Adipocyte (in vitro differentiated cells): ENCODE data around the gene OR10AG1.

ENCODE experiments used
- DNase-seq: peaks from one replicate; pipeline ENCODE4 v3.0.0-alpha.2; 2015; ENCODE audit warnings: low read depth
- H3K27me3 ChIP-seq: replicated peaks from 2 replicates; pipeline ENCODE4 v1.7.0; 2013; ENCODE audit warnings: mild to moderate bottlenecking, low read length, moderate library complexity; ENCODE audit not compliant: control insufficient read depth, insufficient read depth
- H3K36me3 ChIP-seq: 2 replicates; pipeline ENCODE4 v1.7.0; 2013; ENCODE audit warnings: low read length, mild to moderate bottlenecking, moderate library complexity; ENCODE audit not compliant: control insufficient read depth, insufficient read depth, severe bottlenecking
- H3K4me1 ChIP-seq: 2 replicates; pipeline ENCODE4 v1.7.0; 2013; ENCODE audit warnings: mild to moderate bottlenecking, low read length, moderate library complexity; ENCODE audit not compliant: control insufficient read depth, insufficient read depth
- H3K4me3 ChIP-seq: 2 replicates; pipeline ENCODE4 v1.7.0; 2013; ENCODE audit warnings: mild to moderate bottlenecking, low read length, moderate library complexity
- H3K9ac ChIP-seq: 2 replicates; pipeline ENCODE4 v1.7.0; 2013; ENCODE audit warnings: mild to moderate bottlenecking, low read length, moderate library complexity
- H3K9me3 ChIP-seq: 2 replicates; pipeline ENCODE4 v1.7.0; 2013; ENCODE audit warnings: mild to moderate bottlenecking, low read length, moderate library complexity; ENCODE audit not compliant: control insufficient read depth

OR10AG1 gene, protein sequence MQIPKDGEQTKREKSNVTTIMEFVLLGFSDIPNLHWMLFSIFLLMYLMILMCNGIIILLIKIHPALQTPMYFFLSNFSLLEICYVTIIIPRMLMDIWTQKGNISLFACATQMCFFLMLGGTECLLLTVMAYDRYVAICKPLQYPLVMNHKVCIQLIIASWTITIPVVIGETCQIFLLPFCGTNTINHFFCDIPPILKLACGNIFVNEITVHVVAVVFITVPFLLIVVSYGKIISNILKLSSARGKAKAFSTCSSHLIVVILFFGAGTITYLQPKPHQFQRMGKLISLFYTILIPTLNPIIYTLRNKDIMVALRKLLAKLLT

DNA sequence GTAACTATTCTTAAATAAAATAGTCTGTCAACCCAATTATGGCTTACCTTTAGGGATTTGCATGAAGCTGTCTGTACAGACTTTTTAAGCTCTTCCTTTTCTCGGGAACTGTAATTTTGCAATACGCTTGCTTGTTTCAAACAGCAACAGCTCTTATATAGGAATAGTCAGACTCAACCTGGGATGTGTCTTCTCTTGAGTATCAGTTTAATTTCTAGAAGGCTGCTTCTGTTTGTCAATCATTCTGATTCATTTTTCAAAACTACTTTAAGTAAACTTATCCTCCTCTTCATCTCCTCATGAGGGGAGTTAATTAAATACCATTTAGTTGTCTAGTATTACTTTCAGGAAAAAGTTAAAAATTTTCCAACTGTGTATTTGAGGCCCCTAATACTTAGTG lies at the start of gene OR10AG1:
Gene OR10AG1, minus strand, starts transcription at position 101 of the 400 bp plus-strand sequence. Its CDS starts 38 bp downstream, at position 63.
- no peaks in the 10 kb centered on the region for H3K9me3 ChIP-seq
- DNase-seq, result no peak
- H3K4me1 ChIP-seq, result no peaks in the 10 kb centered on the region
- H3K36me3 ChIP-seq, result no peaks in the 10 kb centered on the region
- H3K4me3 ChIP-seq, result no peak within 1 kb of the TSS
- H3K9ac ChIP-seq, result no peak within 1 kb of the TSS
- no peaks in the 10 kb centered on the region for H3K27me3 ChIP-seq

DNA sequence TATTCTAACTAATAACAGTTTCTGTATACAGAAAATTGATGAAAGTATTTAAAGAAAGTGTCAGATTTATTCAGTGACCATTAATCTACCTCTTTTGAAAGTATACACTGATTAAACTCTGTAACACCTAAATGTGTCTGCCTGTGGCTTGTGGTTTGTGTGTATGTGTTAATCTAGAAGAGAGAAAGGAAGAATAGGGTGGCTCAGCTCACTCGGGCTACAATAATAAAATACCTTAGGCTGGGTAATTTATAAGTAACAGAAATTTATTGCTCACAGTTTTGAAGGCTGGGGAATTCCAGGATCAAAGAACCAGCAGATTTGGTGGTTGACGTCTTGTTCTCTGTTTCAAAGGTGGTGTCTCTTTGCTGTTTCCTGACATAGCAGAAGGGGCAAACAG lies 44.1 kb upstream of the OR10AG1 start:
- Histone ChIP-seq H3K4me1 (no peaks in the 10 kb centered on the region), H3K27me3 (no peaks in the 10 kb centered on the region), H3K36me3 (no peaks in the 10 kb centered on the region), H3K4me3 (no peak overlapping the region), H3K9me3 (peaks cover 3% of the 10 kb centered on the region), H3K9ac (no peak overlapping the region)
- no peak for DNase-seq

DNA sequence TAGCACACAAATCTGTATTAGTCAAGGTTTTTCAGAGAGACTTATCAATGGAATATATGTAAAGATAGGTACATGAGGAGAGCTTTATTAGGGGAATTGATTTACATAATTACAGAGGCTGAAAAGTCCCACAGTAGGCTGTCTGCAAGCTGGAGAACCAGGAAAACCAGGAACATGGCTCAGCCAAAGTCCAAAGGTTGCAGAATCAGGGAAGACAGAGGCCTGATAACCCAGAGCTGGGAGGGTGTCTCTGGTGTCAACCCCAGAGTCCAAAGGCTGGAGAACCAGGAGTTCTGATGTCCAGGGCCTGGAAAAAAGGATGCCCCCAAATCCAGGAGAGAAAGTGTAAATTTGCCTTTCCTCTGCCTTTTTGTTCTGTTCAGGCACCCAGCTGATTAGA lies 41.0 kb upstream of the OR10AG1 start:
- H3K27me3 ChIP-seq, result no peaks in the 10 kb centered on the region
- no peak for DNase-seq
- no peaks in the 10 kb centered on the region for H3K4me1 ChIP-seq
- H3K36me3 ChIP-seq, result no peaks in the 10 kb centered on the region
- H3K9me3 ChIP-seq, result peaks cover 3% of the 10 kb centered on the region
- H3K4me3 ChIP-seq, result no peak overlapping the region
- no peak overlapping the region for H3K9ac ChIP-seq

DNA sequence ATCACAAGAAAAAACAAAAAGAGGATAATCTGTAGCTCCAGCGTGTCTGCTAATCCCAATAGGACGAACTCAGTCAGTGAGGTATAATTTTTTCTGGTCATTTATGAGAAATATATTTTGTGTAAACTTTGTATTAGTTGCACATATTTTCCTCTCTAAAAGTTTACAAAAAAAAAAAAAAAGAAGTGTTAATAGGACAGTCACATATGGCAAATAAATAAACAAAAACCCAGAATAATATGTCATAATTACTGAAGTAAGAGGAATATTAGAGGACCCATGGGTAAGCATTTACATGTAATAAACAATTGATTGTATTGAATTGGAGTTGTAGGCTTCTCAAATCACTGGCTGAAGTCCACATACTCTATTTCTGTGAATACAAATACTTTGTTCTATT lies 24.8 kb upstream of the OR10AG1 start, which contains the start of gene OR5F1:
Gene OR5F1, minus strand, starts transcription at position 101 of the 400 bp plus-strand sequence. Its CDS starts 0 bp downstream, at position 101.
- Histone ChIP-seq H3K9me3 (no peaks in the 10 kb centered on the region), H3K4me1 (no peaks in the 10 kb centered on the region), H3K4me3 (no peak within 1 kb of the TSS), H3K27me3 (no peaks in the 10 kb centered on the region), H3K36me3 (no peaks in the 10 kb centered on the region), H3K9ac (no peak within 1 kb of the TSS)
- no peak for DNase-seq

DNA sequence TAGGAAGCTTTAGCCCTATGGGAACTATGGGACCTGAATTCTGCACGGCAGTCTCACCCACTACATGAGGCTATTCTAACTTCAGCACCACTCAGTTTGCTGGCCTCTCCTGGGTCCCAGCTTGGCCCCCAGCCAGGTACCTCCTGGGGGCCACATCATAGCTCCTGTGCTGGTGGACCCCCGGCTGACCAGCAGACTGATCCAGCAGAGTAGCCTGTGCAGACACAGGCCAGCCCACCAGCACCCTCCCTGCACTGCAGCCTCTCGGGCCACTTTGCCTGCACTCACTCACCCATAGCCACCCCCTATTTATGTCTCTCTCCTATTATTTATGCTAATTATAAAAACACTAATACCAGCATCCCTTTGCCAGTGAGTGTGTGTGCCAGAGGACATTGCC lies 1.2 kb upstream of the OR10AG1 start:
- Histone ChIP-seq H3K36me3 (no peaks in the 10 kb centered on the region), H3K4me1 (no peaks in the 10 kb centered on the region), H3K27me3 (no peaks in the 10 kb centered on the region), H3K4me3 (no peak overlapping the region), H3K9ac (no peak overlapping the region), H3K9me3 (no peaks in the 10 kb centered on the region)
- no peak for DNase-seq

DNA sequence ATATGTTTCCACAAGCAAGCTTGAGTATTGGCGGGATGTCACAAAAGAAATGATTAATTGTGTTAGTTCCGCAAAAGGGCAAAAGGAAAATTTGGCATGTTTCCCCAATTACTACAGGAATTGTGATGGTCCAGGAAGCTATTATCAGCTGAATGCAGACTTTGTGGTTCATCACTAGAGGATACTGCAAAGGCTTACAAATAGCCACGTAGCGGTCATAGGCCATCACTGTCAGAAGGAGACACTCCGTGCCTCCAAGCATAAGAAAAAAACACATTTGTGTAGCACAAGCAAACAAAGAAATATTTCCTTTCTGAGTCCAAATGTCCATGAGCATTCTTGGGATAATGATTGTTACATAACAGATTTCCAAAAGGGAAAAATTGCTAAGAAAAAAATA lies 1.8 kb downstream of the OR10AG1 start:
- Histone ChIP-seq H3K9me3 (no peaks in the 10 kb centered on the region), H3K36me3 (no peaks in the 10 kb centered on the region), H3K27me3 (no peaks in the 10 kb centered on the region), H3K9ac (no peak overlapping the region), H3K4me1 (no peaks in the 10 kb centered on the region), H3K4me3 (no peak overlapping the region)
- DNase-seq, result no peak

DNA sequence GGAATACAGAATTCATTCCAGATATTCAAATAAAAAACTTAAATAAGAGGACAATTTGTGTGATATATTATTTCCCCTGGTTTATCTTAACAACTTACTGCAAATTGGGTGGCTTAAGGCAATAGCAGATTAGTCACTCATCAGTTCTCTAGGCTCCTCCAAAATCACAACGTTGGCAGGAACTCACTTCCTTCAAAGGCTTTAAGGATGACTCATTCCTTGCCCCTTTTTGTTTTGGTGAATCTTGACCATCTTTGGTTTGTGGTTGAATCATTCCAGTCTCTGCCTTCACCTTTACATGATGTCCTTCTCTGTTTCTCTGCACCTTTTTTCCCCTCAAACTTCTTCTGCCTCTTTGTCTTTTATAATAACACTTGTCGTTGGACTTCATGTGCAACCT lies 3.4 kb downstream of the OR10AG1 start:
- no peaks in the 10 kb centered on the region for H3K9me3 ChIP-seq
- DNase-seq, result no peak
- no peak overlapping the region for H3K4me3 ChIP-seq
- no peaks in the 10 kb centered on the region for H3K4me1 ChIP-seq
- no peaks in the 10 kb centered on the region for H3K36me3 ChIP-seq
- no peak overlapping the region for H3K9ac ChIP-seq
- H3K27me3 ChIP-seq, result no peaks in the 10 kb centered on the region

DNA sequence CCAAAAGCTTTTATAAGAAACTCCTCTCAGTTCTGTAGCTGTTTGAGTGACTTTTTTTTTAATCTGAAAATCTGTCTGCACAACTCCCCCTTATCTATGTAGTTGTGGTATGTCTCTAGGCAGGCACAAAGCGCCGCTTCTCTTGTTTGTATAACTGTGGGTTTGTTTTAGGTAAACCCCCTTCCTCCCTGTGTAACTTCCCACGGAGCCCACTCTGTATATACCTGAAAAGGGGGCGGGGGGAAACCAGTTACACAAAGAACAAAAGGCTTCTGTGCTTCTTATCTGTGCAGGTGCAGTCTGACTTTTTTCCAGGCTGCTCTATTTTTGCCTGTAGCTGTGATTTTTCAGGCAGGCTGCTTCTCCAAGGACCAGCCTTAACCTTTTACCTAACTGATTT lies 13.2 kb downstream of the OR10AG1 start:
- Histone ChIP-seq H3K9me3 (no peaks in the 10 kb centered on the region), H3K4me1 (no peaks in the 10 kb centered on the region), H3K36me3 (no peaks in the 10 kb centered on the region), H3K27me3 (no peaks in the 10 kb centered on the region), H3K9ac (no peak overlapping the region), H3K4me3 (no peak overlapping the region)
- DNase-seq, result no peak

DNA sequence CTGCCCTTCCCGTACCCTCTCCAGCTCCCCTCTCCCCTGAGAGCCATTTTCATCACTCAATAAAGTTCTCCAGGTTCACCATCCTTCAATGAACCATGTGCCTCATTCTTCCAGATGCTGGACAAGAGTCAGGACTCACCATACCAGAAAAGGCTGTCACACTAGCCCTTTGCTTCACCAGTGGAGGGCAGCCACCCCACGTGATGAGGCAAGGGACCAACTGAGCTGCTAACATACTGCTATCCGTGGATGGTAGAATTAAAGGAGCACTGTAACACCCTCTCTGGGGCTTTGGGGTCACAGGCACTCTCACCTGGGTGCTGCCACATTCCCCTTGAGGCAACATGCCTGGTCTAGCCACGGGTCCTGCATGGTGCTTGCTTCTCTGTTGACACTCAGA lies 20.4 kb downstream of the OR10AG1 start:
- peaks cover 2% of the 10 kb centered on the region for H3K9me3 ChIP-seq
- H3K27me3 ChIP-seq, result no peaks in the 10 kb centered on the region
- DNase-seq, result no peak
- no peaks in the 10 kb centered on the region for H3K4me1 ChIP-seq
- H3K9ac ChIP-seq, result no peak overlapping the region
- H3K36me3 ChIP-seq, result no peaks in the 10 kb centered on the region
- no peak overlapping the region for H3K4me3 ChIP-seq

DNA sequence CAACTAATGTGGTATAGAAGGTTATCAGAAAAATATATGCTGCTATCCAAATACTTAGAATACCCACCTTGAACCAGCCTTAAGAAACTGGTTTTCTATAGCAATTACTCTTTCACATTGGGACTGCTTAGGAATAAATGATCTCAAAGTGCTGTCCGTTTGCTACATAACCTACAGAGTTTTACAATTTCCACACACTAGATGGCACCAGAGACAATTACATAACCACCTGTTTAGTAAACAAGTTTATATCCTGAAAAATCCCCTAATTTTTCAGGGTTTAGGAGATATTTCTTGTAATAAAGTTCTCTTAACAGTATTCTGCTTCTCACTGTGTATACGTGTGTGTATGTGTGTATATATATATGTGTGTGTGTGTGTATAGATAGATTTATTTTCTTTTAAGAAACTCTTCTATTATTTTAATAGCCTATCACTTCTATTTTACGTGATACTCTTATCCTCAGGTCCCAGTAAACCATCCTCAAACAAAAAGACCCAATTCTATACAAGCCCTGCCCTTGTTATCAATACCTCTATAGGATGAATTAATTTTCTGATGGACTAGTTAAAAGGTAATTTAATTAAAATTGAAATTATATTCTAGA lies 26.9 kb downstream of the OR10AG1 start:
- Histone ChIP-seq H3K27me3 (no peaks in the 10 kb centered on the region), H3K4me1 (no peaks in the 10 kb centered on the region), H3K36me3 (no peaks in the 10 kb centered on the region), H3K9me3 (no peaks in the 10 kb centered on the region), H3K9ac (no peak overlapping the region), H3K4me3 (no peak overlapping the region)
- DNase-seq, result peak; percentile 59

DNA sequence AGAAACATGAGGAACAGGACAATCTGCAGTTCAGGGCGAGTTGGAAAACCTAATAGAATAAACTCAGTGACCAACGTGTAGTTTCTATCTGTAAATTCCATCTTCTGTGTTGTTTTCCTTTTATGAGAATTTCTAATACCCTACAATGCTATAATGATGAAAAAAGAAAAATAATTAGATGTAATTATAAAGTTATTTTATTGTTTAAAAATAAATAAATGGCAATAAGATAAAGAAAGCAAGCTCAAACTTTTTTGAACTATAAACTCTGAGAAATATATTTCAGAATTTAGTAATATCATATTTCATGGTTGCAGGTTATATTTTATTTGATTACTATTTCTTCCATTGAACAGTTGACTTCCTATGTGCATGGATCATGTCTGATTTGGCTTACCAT lies 33.4 kb downstream of the OR10AG1 start, which contains the start of gene OR5I1:
Gene OR5I1, minus strand, starts transcription at position 101 of the 400 bp plus-strand sequence. Its CDS starts 0 bp downstream, at position 101.
- H3K9ac ChIP-seq, result no peak within 1 kb of the TSS
- no peaks in the 10 kb centered on the region for H3K4me1 ChIP-seq
- H3K4me3 ChIP-seq, result no peak within 1 kb of the TSS
- DNase-seq, result no peak
- no peaks in the 10 kb centered on the region for H3K27me3 ChIP-seq
- H3K36me3 ChIP-seq, result no peaks in the 10 kb centered on the region
- peaks cover 3% of the 10 kb centered on the region for H3K9me3 ChIP-seq
